UCSD-AML1 (cell line): ENCODE results near the gene TMEM94.
"Not testable (repeated sequence)": the region's sequence is repeated elsewhere in the genome, so short reads cannot be mapped to it uniquely, and the experiment has no call there.

Source experiments
- DNase-seq: peaks from one replicate; lab custom pipeline; 2025; ENCODE audit not compliant: unreplicated experiment; lab: John Stamatoyannopoulos, UW

TMEM94 gene

DNA sequence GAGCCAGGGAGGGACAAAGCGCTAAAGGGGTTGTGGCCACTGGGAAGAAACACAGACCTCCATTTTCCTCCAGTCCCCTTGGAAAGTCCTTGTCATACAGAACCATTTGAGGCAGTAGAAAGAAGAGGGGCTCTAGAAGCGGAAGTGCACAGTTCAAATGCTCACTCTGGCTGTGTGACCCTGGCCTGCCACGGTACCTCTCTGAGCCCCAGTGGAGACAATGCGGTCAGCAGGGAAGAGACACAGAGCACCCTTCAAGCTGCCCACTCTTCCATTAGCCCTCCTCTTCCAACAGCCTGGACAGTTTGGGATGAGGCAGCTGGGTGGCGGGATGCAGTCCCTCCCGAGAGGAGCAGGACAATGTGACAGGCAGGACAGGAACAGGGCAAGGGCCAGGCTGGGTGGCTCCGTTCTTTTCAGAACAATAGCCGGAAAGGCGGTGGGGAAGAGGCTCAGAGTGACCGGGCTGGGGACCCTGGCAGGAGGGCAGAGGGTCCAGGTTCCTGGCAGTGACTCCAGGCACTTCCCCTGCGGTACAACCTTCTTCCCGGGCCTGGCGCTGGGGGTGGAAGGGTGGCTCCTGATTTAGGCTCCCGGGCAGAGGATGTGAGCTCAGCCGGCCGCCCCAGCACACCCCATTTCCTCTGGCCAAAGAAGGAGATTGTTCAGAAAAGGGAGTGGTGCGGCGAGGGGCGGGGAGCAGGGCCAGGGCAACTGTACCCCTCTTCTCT, 53.3 kb downstream of the TMEM94 start:
- DNase-seq, result no peak

DNA sequence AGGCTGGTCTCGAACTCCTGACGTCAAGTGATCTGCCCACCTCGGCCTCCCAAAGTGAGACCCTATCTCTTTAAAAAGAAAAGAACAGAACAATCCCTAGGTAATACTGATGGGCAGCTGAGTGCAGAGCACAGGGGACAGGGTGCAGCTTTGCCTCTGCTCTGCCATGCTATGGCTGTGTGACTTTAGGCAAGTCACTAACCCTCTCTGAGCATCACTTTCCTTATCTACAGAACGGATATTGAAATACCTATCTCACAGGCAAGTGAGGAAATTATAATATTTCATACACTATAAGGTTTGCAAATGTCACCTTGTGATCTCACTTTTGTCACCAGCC, 54.8 kb downstream of the TMEM94 start:
- no peak for DNase-seq

DNA sequence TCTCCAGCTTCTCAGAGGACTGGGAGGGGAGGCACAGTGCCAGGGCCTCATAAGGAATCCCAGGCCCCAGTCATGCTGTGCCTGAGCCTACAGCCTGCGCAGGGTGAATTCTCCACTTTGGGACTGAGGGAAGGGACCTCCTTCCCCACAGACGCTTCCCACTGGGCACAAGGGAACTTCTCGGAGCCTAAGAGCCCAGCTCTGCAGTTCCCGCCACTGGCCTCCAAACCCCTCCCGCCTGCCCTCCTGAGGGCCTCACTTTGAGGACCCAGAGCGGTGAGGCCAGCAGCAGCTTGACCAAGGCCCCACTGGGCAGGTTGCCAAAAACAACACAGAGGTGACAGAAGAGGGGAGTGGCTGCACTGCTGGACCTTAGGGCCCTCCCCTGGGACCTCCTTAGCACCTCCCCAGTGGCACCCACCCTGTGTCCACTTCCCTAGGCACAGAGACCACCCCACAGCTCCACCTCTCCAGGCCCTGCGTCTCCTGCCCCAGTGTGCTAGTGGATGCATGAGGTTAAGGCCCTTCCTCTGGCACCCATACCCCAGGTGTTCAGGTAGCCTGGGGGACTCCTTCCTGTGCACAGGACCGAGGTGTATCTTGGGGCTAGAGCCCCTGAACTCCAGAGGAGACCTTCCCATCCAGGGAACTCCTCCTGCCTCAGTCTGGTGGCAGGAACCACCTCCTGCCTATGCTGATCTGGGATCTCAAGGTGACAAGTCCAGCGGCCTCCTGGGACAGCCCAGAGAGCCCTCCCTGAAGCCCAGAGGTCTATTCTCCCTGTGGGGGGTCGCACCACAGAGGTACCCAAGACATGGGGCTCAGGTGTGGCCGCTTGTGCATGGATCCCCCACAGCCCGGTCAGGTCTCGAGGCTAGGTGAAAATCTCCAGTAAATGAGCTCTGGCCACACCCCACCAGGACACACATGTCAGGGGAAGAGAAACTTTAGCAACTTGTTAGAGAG, 55.5 kb downstream of the TMEM94 start:
- DNase-seq, result no peak

DNA sequence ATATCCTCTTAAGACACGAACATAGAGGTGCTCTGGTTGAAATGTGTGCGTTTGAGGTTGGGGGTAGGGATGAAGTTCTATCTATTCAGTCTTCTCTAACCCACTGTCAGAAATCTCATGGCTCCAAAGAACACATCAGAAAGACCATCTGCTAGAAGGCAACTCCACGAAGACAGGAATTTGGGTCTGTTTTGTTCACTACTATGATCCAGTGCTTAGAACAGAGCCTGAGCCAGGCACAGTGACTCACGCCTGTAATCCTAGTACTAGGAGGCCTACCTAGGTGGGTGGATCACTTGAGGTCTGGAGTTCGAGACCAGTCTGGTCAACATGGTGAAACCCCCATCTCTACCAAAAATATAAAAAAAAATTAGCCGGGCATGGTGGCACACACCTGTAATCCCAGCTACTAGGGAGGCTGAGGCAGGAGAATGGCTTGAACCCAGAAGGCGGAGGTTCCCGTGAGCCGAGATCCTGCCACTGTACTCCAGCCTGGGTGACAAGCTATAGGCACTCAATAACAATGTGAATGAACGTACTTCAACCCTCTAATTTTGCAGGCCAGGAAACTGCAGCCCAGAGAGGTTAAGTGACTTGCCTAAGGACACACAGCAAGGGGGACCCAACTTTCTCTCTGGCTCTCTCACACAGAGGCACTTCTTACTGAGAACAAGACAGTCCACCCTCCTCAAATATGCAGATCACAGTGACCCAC, 56.6 kb downstream of the TMEM94 start:
- DNase-seq, result no peak

DNA sequence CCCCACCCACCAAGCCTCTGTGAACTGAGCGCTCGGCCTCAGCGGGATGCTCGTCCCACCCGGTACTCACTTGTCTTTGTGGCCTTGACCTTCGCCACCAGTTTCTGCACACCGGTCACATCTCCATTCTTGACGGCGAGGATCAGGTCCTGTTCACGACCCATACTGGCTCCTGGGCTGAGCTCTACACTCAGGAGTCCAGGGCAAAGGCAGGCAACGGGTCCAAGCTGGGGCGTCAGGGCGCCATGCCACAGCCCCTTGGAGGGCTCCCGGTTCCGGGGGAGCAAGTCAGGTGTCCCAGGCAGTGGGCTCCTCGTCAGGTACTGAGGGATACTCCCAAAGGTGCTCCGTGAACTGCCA, 57.2 kb downstream of the TMEM94 start:
- no peak for DNase-seq

DNA sequence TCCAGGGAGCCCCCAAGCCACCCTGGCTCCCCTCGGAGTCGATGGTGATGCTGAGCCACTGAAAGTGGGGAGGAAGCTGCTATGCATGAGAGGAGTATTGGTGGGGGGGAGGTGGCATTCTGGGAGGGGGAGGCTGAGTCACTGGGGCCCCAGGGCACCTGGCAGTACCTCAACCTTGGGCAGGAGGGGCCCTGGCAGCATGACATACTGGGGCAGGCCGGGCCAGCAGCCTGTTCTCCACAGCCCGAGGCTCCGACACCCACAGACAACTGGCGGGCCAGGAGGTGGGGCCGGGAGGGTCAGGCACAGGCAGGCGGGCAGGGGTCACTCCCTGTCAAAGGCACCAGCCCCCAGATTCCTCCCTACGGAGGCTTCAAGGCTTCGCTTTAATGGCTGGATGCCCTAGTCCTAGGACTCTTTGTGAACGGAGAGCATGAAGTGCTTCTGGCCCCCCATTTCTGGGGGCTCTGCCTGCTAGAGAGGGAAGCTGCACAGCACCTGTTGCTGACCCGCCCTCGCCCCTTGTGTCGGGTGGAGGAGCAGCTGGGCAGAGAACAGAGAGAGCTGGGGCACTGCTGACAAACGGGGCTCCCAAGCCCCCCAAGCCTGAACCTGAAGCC, 58.0 kb downstream of the TMEM94 start:
- DNase-seq, result no peak

DNA sequence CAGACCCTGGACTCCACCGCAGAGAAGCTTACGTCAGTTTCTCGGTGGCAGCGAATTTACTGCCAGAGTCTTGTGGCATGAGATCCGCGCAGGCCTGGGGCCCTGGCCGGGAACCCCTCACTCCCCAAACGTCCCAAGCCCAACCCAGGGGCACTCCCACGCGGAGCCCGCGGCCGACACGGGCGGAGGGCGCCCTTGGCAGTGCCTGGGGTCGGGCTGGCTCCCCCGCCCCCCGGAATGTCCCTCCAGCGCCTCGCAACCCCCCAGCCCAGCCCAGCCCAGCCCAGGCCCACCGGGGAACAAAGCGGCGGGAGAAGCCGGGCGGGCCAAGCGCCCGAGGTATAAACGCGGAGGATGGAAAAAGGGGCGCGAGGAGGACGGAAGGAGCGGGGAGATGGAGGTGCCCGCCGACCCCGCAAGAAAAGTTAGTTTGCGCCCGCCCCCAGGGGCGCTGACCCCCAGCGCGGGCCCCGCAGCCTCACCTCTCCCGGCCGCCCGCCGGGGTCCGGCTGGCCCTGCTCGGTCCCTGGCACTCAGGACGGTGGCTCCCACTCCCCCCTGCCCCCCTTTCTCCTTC, 58.6 kb downstream of the TMEM94 start:
- no peak for DNase-seq

DNA sequence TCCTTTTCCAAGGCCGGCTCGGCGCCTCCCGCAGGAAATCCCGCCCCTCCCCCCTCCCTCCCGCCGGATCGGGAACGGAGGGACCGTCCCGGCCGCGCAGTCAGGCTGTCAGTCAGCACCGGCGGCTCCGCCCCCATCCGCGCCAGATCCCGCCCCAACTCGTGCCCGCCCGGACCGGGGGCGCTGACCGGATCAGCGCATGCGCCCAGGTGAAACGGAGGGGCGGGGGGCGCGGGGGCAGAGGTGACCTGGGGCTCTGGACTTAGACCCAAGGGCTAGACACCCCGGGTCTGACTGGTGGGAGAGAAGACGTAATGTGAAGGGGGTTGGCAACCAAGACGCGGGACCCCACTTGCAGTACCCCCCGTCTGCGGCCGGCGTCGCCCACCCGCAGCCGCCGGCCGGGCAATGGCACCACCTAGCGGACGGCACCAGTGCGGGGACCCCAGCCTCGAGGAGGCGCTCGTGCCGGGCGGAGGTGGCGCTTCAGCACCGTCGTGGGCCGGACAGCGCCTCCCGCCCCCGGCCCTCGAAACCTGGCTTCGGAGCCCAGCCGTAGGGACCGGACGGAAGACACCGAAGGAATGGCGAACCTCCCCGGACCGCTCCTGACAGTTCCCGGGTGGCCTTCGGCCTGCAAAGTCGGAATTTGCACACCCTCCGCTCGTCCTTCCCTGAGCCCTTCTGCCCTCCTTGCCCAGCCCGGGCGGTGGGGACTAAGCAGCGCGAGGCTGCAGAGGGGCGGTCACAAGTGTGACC, 59.2 kb downstream of the TMEM94 start, which contains the start of gene CASKIN2:
CASKIN2 (minus strand) TSS at position 42 of the 759 bp plus-strand sequence. CDS start 1,733 bp downstream, outside the sequence.
- DNase-seq, result peak; percentile 93

DNA sequence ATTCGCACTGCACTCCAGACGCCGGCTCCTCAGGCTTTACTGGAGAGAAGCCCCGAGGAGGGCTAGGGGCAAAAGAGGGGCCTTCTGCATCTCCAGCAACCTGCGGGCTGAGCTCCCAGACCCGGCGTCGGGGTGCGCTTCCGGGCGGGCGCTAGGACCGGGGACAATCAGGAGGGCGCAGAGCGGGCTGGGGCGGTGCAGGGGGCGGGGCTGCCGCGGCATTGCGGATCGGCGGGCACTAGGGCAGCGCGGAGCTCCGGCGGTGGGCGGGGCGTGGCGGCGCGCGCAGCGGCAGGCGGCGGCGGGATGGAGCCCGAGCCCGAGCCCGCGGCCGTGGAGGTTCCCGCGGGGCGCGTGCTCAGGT, 59.8 kb downstream of the TMEM94 start, which contains the start of gene TSEN54:
TSEN54 (plus strand) TSS at position 274 of the 364 bp plus-strand sequence; CDS start at position 307, 33 bp downstream.
- DNase-seq, result peak; percentile 94

DNA sequence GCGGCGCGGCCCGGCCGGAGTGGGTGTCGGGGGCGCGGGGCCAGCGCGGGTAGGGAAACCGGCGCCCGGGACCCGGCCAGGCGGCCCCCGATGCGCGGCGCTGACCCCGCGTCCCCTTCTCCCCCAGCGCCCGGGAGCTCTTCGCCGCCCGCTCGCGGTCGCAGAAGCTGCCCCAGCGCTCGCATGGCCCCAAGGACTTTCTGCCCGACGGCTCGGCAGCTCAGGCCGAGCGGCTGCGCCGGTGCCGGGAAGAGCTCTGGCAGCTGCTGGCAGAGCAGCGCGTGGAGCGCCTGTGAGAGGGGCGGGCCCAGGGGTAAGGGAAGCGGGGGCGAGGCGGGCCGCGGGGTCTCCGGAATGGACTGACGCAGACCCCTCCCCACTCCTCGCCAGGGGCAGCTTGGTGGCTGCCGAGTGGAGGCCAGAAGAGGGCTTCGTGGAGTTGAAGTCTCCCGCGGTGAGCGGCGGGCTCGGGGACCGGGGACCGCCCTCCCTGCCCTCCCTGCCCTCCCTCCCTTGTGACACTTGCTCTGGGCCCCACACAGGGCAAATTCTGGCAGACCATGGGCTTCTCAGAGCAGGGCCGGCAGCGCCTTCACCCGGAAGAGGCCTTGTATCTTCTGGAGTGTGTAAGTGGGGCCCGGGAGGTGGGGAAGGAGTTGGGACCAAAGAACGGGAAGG, 60.3 kb downstream of the TMEM94 start:
- peak; percentile 64 for DNase-seq

DNA sequence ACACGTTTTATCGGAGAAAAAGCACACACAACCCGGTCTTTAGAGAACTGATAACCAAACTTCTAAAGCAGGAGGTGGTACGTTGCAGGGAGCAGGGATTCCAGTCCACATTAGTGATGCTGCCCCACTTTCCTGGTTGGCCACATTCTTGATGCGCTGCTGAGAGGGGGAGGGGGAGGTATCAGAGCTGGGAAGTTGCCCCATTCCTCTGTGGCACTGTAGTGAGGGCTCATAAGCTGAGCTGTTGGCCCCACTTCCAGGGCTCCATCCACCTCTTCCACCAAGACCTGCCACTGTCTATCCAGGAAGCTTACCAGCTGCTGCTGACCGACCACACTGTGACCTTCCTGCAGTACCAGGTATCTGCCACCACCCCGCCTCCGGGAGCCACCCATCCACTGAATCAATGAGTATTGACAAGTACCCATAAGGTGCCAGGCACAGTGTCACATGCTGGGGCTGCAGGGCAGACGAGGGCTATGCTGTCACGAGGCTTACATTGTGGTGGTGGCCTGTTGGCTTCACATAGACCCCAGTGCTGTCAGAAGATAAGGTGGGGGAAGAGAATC, 60.9 kb downstream of the TMEM94 start:
- no peak for DNase-seq

DNA sequence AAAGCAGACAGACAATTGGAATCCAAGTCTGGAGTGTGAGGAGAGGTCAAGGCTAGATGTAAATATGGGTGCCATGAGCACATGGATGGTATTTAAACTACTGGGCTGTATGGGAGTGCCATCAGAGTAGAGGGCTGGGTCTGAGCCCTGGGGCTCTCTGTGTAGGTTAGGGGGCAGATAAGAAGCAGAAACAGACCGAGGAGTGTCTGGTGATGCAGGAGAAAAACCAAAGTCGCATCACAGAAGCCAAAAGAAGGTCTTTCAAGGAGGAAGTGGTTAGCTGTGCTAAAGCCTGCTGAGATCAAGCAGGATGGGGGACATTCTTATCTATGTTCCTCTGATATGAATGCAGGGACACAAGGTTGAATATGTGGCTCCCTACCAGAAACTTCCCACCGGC, 61.8 kb downstream of the TMEM94 start:
- DNase-seq, result no peak

DNA sequence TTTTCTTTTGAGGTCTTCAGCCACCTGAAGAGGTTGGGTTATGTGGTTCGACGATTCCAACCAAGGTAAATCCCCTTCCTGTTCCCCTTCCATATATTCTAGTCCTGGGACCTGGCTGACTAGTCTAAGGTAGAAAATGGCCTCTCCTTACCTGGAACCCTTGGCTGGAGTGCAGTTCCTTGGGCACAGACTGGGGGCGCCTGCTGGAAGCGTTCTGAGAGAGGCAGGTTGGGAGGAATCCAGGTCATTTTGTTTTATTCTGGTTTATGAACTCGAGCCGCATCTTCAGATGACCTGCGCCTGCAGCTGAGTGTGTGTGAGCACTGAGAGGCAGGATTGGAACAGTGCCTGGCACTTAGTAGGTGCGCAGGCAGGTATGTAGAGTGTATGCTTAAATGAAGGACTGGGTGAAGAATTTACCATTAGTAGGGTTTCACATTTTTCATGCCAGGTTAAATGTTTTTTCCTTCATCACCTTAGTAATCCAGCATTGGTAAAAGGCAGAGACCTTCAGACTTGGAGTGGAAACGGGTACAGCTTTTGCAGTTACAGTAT, 62.6 kb downstream of the TMEM94 start:
- no peak for DNase-seq

DNA sequence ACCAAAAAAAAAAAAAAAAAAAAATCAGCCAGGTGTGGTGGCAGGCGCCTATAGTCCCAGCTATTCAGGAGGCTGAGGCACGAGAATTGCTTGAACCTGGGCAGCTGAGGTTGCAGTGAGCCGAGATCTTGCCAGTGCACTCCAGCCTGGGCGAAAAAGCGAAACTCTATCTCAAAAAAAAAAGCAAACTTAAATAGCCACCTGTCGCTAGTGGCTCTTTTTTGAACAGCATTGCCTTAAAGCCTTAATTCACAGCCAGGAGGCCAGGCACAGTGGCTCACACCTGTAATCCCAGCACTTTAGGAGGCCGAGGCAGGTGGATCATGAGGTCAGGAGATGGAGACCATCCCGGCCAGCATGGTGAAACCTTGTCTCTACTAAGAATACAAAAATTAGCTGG, 64.0 kb downstream of the TMEM94 start:
- DNase-seq, result not testable (repeated sequence)

DNA sequence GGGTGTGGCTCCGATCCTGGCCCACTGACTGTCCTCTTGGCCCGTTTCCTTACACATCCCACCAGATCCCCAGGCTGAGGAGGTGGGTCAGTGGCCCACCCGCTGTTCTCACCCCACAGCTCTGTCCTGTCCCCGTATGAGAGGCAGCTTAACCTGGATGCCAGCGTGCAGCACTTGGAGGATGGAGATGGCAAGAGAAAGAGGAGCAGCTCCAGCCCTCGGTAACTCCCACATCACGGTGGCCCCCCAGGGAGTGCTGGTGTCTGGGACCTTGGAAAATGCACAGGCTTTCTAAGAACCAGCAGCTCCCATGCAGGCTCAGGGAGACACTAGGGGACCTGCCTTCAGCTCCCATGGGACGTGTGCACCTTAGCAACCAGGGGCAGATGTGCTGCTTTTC, 64.9 kb downstream of the TMEM94 start:
- DNase-seq, result no peak

DNA sequence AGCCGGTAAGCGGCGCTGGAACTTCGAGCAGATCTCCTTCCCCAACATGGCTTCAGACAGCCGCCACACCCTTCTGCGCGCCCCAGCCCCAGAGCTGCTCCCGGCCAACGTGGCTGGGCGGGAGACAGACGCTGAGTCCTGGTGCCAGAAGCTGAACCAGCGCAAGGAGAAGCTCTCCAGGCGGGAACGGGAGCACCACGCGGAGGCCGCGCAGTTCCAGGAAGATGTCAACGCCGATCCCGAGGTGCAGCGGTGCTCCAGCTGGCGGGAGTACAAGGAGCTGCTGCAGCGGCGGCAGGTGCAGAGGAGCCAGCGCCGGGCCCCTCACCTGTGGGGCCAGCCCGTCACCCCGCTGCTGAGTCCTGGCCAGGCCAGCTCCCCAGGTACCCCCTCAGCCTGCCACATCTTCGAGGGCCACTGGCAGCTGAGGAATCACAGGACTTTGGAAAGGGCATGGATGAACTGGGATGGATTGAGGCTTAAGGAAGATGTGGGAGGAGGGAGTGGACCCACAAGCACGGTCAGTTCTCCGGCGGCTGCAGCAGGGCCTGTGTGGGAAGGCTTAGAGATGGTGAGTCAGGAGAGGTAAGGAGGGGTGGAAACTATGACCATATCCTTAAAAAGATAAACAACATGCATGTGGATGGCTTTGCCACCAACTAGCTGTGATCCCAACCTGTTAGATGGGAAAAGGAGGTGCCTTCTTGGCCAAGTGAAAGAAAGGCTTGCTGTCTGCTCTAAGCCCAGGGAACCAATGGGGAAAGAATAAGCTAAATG, 65.7 kb downstream of the TMEM94 start:
- DNase-seq, result no peak

DNA sequence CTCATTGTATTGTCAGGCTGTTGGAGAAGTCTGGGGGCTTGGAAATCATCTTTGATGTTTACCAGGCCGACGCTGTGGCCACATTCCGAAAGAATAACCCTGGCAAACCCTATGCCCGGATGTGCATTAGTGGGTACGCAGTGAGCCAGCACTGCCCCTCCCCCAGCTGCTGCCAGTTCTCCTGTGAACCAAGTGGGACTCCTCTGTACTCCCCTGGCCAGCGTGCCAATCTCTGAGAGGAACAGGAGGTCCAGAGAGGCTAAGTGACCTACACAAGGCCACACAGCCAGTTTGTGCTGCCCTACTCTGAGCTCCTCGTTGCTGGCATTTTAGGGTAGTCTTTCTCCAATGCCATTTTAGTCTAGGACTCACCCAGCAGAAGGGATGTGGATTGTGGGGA, 67.2 kb downstream of the TMEM94 start:
- no peak for DNase-seq
